Endothelial cell of umbilical vein (primary cell): ENCODE measurements around the gene UBA52.

Source experiments
- POLR2A ChIP-seq: IDR thresholded peaks from 2 replicates; pipeline ENCODE4 v1.6.1; 2012; ENCODE audit warnings: low read depth, mild to moderate bottlenecking, control low read depth, low read length
- TF ChIP-seq, protein P1 (sequence below), 2 donors: IDR thresholded peaks; 1 replicate in 1 of 2; 2 replicates in 1 of 2; pipeline ENCODE4 v1.5.1; 2011; ENCODE audit warnings: low read length in 2 of 2, mild to moderate bottlenecking in 2 of 2, moderate library complexity in 2 of 2, control low read depth in 1 of 2, inconsistent platforms in 1 of 2, low read depth in 1 of 2; ENCODE audit not compliant: insufficient read depth in 1 of 2; ENCODE audit errors: extremely low read depth in 1 of 2

DNA sequence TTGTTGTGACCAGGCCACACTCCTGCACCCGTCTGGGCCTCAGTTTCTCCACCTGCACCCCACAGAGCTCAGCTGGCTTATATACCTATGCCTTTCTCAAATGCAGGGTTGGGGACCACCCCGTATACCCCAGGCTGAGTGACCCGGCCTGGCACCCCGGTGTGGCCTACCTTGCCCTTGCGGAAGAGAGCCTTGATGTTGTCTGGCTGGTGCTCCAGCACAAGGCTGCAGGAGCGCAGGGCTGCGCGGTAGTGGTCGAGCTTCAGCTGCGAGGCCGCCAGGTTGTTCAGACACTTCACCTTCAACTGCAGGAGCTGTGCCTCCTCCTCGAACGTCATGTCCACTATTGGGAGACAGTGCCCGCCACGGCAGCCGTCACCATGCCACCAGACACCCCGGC lies 34.2 kb upstream of the UBA52 start:
- no peak for TF ChIP-seq POLR2A
- TF ChIP-seq, protein P1, sequence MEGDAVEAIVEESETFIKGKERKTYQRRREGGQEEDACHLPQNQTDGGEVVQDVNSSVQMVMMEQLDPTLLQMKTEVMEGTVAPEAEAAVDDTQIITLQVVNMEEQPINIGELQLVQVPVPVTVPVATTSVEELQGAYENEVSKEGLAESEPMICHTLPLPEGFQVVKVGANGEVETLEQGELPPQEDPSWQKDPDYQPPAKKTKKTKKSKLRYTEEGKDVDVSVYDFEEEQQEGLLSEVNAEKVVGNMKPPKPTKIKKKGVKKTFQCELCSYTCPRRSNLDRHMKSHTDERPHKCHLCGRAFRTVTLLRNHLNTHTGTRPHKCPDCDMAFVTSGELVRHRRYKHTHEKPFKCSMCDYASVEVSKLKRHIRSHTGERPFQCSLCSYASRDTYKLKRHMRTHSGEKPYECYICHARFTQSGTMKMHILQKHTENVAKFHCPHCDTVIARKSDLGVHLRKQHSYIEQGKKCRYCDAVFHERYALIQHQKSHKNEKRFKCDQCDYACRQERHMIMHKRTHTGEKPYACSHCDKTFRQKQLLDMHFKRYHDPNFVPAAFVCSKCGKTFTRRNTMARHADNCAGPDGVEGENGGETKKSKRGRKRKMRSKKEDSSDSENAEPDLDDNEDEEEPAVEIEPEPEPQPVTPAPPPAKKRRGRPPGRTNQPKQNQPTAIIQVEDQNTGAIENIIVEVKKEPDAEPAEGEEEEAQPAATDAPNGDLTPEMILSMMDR (IDR thresholded peaks at IDR 0.05; ENCODE audit: extremely low read depth in 1 of 2, insufficient read depth in 1 of 2, low read depth in 1 of 2, low read length in 2 of 2): no peak
